Keratinocyte (primary cell): Measurements from ENCODE around the gene NBEA.

Experiments
- CTCF ChIP-seq, 3 experiments: IDR thresholded peaks in 1 of 3; conservative IDR thresholded peaks in 1 of 3; optimal IDR thresholded peaks in 1 of 3; 2 replicates in 2 of 3; 3 replicates in 1 of 3; pipeline versions ENCODE3 to v1.5.1; 2011; ENCODE audit warnings: low read length in 3 of 3, mild to moderate bottlenecking in 3 of 3, moderate library complexity in 2 of 3, control low read depth in 1 of 3, inconsistent platforms in 1 of 3; ENCODE audit not compliant: insufficient read depth in 2 of 3; ENCODE audit errors: extremely low read depth in 1 of 3
- EZH2 ChIP-seq: IDR thresholded peaks from one replicate; pipeline ENCODE4 v1.6.1; 2012; ENCODE audit warnings: inconsistent platforms, mild to moderate bottlenecking, low read length, moderate library complexity

GRCh38 chr13:34941436-34941834, 635 bp upstream of the NBEA start:
- no peak for TF ChIP-seq EZH2
- no peak for TF ChIP-seq CTCF (optimal IDR thresholded peaks at IDR 0.05 in 1 of 3, IDR thresholded peaks at IDR 0.05 in 1 of 3, conservative IDR thresholded peaks at IDR 0.05 in 1 of 3; ENCODE audit: extremely low read depth in 1 of 3, insufficient read depth in 2 of 3, low read length in 3 of 3)
